ENCODE data around the gene PAQR6.

DNA sequence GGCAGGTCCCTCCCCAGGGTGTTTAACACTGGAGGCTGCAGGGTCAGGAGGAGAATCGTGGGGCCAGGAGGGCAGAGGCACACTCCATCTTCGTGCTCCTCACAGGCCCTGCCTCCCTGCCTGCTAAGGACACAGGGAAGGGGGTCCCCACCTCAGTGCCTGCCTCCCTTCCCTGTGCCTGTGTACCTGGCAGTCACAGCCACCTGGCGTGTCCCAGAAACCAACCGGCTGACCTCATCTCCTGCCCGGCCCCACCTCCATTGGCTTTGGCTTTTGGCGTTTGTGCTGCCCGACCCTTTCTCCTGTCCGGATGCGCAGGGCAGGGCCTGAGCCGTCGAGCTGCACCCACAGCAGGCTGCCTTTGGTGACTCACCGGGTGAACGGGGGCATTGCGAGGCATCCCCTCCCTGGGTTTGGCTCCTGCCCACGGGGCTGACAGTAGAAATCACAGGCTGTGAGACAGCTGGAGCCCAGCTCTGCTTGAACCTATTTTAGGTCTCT, 6.5 kb downstream of the PAQR6 start:
- TF ChIP-seq POLR2A (IDR thresholded peaks at IDR 0.05) (no peak), CTCF (IDR thresholded peaks at IDR 0.05) (no peak)

All from testis (tissue), 2 donors.